ENCODE measurements around the gene HOXC6. TPM values are rescaled to one million over a fixed set of nuclear protein-coding genes. Genes with fewer than 3 reads are reported as not detected.

Gene HOXC6
- total and polyA plus RNA-seq, 2 of the 8 experiments (the other 6 are each of a cell fraction or from before 2014, with no cell fraction given), result not detected

DNA sequence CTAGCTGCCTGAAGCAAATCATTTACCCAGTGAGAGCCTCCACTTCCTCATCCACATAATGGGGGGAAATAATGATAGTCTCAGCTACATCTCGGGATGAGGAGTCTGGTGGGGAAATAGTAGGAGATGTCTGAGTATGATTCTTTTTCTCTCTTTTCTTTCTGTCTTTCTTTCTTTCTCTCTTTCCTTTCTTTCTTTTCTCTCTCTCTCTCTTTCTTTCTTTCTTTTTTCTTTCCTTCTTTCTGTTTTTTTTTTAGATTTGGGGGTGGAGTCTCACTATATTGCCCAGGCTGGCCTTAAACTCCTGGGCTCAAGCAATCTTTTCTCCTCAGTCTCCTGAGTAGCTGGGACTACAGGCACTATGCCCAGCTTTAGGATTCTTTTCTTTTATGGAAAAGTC is 38.2 kb downstream of the HOXC6 start (continued):
- TF ChIP-seq, protein P1, sequence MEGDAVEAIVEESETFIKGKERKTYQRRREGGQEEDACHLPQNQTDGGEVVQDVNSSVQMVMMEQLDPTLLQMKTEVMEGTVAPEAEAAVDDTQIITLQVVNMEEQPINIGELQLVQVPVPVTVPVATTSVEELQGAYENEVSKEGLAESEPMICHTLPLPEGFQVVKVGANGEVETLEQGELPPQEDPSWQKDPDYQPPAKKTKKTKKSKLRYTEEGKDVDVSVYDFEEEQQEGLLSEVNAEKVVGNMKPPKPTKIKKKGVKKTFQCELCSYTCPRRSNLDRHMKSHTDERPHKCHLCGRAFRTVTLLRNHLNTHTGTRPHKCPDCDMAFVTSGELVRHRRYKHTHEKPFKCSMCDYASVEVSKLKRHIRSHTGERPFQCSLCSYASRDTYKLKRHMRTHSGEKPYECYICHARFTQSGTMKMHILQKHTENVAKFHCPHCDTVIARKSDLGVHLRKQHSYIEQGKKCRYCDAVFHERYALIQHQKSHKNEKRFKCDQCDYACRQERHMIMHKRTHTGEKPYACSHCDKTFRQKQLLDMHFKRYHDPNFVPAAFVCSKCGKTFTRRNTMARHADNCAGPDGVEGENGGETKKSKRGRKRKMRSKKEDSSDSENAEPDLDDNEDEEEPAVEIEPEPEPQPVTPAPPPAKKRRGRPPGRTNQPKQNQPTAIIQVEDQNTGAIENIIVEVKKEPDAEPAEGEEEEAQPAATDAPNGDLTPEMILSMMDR (IDR thresholded peaks at IDR 0.05; ENCODE audit: control extremely low read depth in 1 of 3, insufficient read depth in 1 of 3, low read depth in 1 of 3, low read length in 3 of 3), result no peak
- TF ChIP-seq, protein P2, sequence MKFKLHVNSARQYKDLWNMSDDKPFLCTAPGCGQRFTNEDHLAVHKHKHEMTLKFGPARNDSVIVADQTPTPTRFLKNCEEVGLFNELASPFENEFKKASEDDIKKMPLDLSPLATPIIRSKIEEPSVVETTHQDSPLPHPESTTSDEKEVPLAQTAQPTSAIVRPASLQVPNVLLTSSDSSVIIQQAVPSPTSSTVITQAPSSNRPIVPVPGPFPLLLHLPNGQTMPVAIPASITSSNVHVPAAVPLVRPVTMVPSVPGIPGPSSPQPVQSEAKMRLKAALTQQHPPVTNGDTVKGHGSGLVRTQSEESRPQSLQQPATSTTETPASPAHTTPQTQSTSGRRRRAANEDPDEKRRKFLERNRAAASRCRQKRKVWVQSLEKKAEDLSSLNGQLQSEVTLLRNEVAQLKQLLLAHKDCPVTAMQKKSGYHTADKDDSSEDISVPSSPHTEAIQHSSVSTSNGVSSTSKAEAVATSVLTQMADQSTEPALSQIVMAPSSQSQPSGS (IDR thresholded peaks at IDR 0.05; ENCODE audit: low read length), result no peak
- no peak for TF ChIP-seq TEAD4 (IDR thresholded peaks at IDR 0.05; ENCODE audit: low read depth, low read length)

Data from H1 (cell line).